ENCODE measurements around the gene TSPAN4. TPM values are rescaled to one million over a fixed set of nuclear protein-coding genes. Genes with fewer than 3 reads are reported as not detected.

TSPAN4 gene
- total and polyA plus RNA-seq, 2 donors (not counting 1 experiment from before 2014, with no cell fraction given), result 102 to 191 TPM

DNA sequence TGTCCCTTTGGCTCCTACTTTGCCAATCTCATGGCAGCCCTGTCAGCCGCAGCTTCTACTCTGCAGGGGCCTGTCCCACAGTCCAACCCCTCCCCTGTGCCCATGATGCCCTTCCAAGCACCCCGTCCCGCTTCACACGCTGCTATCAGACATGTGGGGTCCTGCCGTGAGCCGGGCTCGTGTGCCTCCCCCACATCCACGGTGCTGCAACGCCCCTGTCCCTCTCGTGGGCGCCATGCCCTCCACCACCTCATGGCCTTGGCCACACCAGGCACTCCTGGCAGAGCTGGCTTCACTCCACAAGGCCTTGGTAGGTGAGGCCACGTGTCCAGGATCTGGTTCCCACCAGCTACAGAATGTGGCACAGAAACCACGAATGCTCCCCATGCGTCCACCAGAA, 44.9 kb downstream of the TSPAN4 start:
- H3K36me3 ChIP-seq (ENCODE audit: control insufficient read depth, insufficient read depth, low read length), result peaks cover 3% of the 10 kb centered on the region
- no peak overlapping the region for H3K9ac ChIP-seq (ENCODE audit: insufficient read depth, low read length)
- no peaks in the 10 kb centered on the region for H4K20me1 ChIP-seq (ENCODE audit: control insufficient read depth, extremely low read depth, insufficient read depth, low read length)
- TF ChIP-seq, protein P1, sequence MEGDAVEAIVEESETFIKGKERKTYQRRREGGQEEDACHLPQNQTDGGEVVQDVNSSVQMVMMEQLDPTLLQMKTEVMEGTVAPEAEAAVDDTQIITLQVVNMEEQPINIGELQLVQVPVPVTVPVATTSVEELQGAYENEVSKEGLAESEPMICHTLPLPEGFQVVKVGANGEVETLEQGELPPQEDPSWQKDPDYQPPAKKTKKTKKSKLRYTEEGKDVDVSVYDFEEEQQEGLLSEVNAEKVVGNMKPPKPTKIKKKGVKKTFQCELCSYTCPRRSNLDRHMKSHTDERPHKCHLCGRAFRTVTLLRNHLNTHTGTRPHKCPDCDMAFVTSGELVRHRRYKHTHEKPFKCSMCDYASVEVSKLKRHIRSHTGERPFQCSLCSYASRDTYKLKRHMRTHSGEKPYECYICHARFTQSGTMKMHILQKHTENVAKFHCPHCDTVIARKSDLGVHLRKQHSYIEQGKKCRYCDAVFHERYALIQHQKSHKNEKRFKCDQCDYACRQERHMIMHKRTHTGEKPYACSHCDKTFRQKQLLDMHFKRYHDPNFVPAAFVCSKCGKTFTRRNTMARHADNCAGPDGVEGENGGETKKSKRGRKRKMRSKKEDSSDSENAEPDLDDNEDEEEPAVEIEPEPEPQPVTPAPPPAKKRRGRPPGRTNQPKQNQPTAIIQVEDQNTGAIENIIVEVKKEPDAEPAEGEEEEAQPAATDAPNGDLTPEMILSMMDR (conservative IDR thresholded peaks at IDR 0.05 in 1 of 2, IDR thresholded peaks at IDR 0.05 in 1 of 2; ENCODE audit: low read depth in 1 of 2, low read length in 2 of 2), result no peak
- no peak for TF ChIP-seq EZH2 (IDR thresholded peaks at IDR 0.05; ENCODE audit: low read length, missing control alignments)
- no peaks in the 10 kb centered on the region for H3K9me3 ChIP-seq (ENCODE audit: control insufficient read depth, insufficient read depth, low read depth, low read length)
- no peaks in the 10 kb centered on the region for H3K79me2 ChIP-seq (ENCODE audit: control insufficient read depth, insufficient read depth, low read length)
- no peak for DNase-seq (ENCODE audit: low read depth in 2 of 2)
- no peak overlapping the region for H3K4me3 ChIP-seq (replicated peaks in 1 of 4; ENCODE audit: control extremely low read depth in 1 of 4, insufficient read depth in 1 of 4, low read depth in 3 of 4, low read length in 4 of 4)
- no peak overlapping the region for H3K27ac ChIP-seq (ENCODE audit: insufficient read depth, low read length)
- H3K4me1 ChIP-seq (ENCODE audit: control insufficient read depth, extremely low read depth, insufficient read depth, low read length), result no peaks in the 10 kb centered on the region
- no peaks in the 10 kb centered on the region for H3K27me3 ChIP-seq (ENCODE audit: control insufficient read depth, insufficient read depth, low read length)
- H2AFZ ChIP-seq (ENCODE audit: low read length), result no peak overlapping the region
- H3K4me2 ChIP-seq (ENCODE audit: extremely low read depth, insufficient read depth, low read length), result no peak overlapping the region

DNA sequence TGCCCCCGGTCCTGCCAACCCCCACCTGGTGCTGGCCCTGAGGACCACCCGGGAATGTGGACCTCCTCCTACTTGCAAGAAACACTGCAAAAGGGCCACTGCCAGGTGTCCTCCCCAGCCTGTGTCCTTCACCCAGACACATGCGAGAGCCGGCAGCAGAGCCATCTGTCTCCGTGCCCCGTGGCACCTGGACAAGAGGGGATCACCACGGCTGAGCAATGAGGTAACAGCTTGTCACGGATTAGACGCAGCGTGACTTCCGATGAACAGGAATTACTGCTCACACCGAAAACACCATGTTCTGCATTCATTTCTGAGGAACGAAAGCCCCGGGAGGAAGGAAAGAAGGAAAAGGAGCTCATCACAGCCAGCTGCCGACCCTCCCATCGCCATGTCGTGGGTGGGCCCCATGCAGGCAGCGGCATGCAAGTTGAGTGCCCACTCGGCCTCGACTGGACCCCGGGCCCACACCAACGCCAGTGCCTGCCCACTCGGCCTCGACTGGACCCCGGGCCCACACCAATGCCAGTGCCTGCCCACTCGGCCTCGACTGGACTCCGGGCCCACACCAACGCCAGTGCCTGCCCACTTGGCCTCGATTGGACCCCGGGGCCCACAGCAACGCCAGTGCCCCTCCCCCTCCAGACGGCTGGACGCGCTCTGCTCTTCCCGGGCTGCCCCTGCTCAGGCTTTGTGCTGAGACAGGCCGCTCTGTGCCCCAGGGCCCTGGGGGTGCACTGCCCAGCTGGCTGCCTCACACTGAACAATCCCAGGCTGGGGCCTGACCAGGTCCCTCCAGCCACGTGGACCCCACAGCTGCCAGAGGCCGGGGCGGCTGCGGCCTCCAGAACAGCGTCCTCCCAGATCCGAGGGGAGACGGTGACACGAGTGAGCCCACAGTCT, 45.9 kb downstream of the TSPAN4 start:
- no peaks in the 10 kb centered on the region for H3K4me1 ChIP-seq (ENCODE audit: control insufficient read depth, extremely low read depth, insufficient read depth, low read length)
- H3K79me2 ChIP-seq (ENCODE audit: control insufficient read depth, insufficient read depth, low read length), result no peaks in the 10 kb centered on the region
- H2AFZ ChIP-seq (ENCODE audit: low read length), result no peak overlapping the region
- no peak overlapping the region for H3K4me2 ChIP-seq (ENCODE audit: extremely low read depth, insufficient read depth, low read length)
- no peak for TF ChIP-seq EZH2 (IDR thresholded peaks at IDR 0.05; ENCODE audit: low read length, missing control alignments)
- no peaks in the 10 kb centered on the region for H3K27me3 ChIP-seq (ENCODE audit: control insufficient read depth, insufficient read depth, low read length)
- peaks cover 3% of the 10 kb centered on the region for H3K36me3 ChIP-seq (ENCODE audit: control insufficient read depth, insufficient read depth, low read length)
- H3K27ac ChIP-seq (ENCODE audit: insufficient read depth, low read length), result no peak overlapping the region
- no peak overlapping the region for H3K4me3 ChIP-seq (replicated peaks in 1 of 4; ENCODE audit: control extremely low read depth in 1 of 4, insufficient read depth in 1 of 4, low read depth in 3 of 4, low read length in 4 of 4)
- no peaks in the 10 kb centered on the region for H4K20me1 ChIP-seq (ENCODE audit: control insufficient read depth, extremely low read depth, insufficient read depth, low read length)
- DNase-seq (ENCODE audit: low read depth in 2 of 2), result no peak
- no peaks in the 10 kb centered on the region for H3K9me3 ChIP-seq (ENCODE audit: control insufficient read depth, insufficient read depth, low read depth, low read length)
- no peak overlapping the region for H3K9ac ChIP-seq (ENCODE audit: insufficient read depth, low read length)

DNA sequence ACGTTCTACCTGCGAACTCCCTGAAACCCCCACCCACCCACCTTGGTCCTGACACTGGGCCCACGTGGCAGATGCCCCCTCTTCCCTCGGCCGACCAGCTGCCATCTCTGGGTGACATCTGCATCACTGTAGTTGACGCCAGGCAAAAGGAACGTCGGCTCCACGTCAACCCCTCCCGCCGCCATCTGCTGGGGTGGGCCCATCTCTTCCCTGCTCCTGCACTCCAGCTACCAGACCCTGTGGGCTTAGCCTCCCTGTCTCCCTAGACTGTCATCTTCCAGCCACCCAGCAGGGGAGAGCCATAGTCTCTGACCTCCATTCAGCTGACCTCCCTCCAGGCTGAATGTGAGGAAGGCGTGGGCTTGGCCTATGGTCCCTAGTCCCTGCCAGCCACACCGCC, 46.6 kb downstream of the TSPAN4 start:
- Histone ChIP-seq H3K79me2 (ENCODE audit: control insufficient read depth, insufficient read depth, low read length) (no peaks in the 10 kb centered on the region), H3K9ac (ENCODE audit: insufficient read depth, low read length) (no peak overlapping the region), H3K4me1 (ENCODE audit: control insufficient read depth, extremely low read depth, insufficient read depth, low read length) (no peaks in the 10 kb centered on the region), H3K4me2 (ENCODE audit: extremely low read depth, insufficient read depth, low read length) (no peak overlapping the region), H4K20me1 (ENCODE audit: control insufficient read depth, extremely low read depth, insufficient read depth, low read length) (no peaks in the 10 kb centered on the region), H2AFZ (ENCODE audit: low read length) (no peak overlapping the region), H3K9me3 (ENCODE audit: control insufficient read depth, insufficient read depth, low read depth, low read length) (no peaks in the 10 kb centered on the region), H3K36me3 (ENCODE audit: control insufficient read depth, insufficient read depth, low read length) (peaks cover 6% of the 10 kb centered on the region), H3K27ac (ENCODE audit: insufficient read depth, low read length) (no peak overlapping the region), H3K27me3 (ENCODE audit: control insufficient read depth, insufficient read depth, low read length) (no peaks in the 10 kb centered on the region), H3K4me3 (replicated peaks in 1 of 4; ENCODE audit: control extremely low read depth in 1 of 4, insufficient read depth in 1 of 4, low read depth in 3 of 4, low read length in 4 of 4) (no peak overlapping the region)
- DNase-seq (ENCODE audit: low read depth in 2 of 2), result no peak
- TF ChIP-seq, protein P1 (conservative IDR thresholded peaks at IDR 0.05 in 1 of 2, IDR thresholded peaks at IDR 0.05 in 1 of 2; ENCODE audit: low read depth in 1 of 2, low read length in 2 of 2), result no peak
- TF ChIP-seq EZH2 (IDR thresholded peaks at IDR 0.05; ENCODE audit: low read length, missing control alignments), result no peak

Measured in fibroblast of lung (primary cell).